RWPE2 (cell line): ENCODE measurements around the gene ZNF646.

Experiments used
- ATAC-seq: fragments of 200-7000 bp; cut with Tn5 transposase; 3 replicates; pipeline ENCODE4 v1.9.1; 2021; ENCODE audit warnings: low read depth
- DNase-seq: peaks from one replicate; pipeline ENCODE4 v3.0.0-alpha.2; 2020; ENCODE audit warnings: low spot score
- H3K27ac ChIP-seq: fragments of 450-650 bp; 2 replicates; pipeline ENCODE4 v1.5.1; 2017; ENCODE audit warnings: mild to moderate bottlenecking; ENCODE audit not compliant: poor library complexity, severe bottlenecking
- H3K27me3 ChIP-seq: fragments of 250-450 bp; sonication (Bioruptor Pico); 2 replicates; pipeline ENCODE4 v1.5.1; 2021; ENCODE audit warnings: mild to moderate bottlenecking, moderate library complexity; ENCODE audit not compliant: insufficient read depth, poor library complexity, severe bottlenecking
- H3K36me3 ChIP-seq: fragments of 250-450 bp; sonication (Bioruptor Pico); 2 replicates; pipeline ENCODE4 v1.5.1; 2020; ENCODE audit warnings: low read depth, mild to moderate bottlenecking, moderate library complexity
- H3K4me1 ChIP-seq: fragments of 250-450 bp; sonication (Bioruptor Pico); 2 replicates; pipeline ENCODE4 v1.5.1; 2021; ENCODE audit warnings: mild to moderate bottlenecking, moderate library complexity; ENCODE audit not compliant: insufficient read depth, poor library complexity, severe bottlenecking
- H3K4me3 ChIP-seq: fragments of 250-450 bp; sonication (Bioruptor Pico); 2 replicates; pipeline ENCODE4 v1.5.1; 2021; ENCODE audit warnings: mild to moderate bottlenecking, moderate library complexity; ENCODE audit not compliant: severe bottlenecking
- H3K9me3 ChIP-seq: fragments of 250-450 bp; sonication (Bioruptor Pico); 2 replicates; pipeline ENCODE4 v1.5.1; 2021; ENCODE audit warnings: mild to moderate bottlenecking, moderate library complexity; ENCODE audit not compliant: severe bottlenecking
- TF ChIP-seq, protein P1 (sequence below): fragments of 450-650 bp; IDR thresholded peaks from one replicate; pipeline ENCODE4 v1.5.1; 2017; ENCODE audit warnings: mild to moderate bottlenecking, moderate library complexity; ENCODE audit not compliant: poor library complexity, severe bottlenecking

Gene ZNF646

DNA sequence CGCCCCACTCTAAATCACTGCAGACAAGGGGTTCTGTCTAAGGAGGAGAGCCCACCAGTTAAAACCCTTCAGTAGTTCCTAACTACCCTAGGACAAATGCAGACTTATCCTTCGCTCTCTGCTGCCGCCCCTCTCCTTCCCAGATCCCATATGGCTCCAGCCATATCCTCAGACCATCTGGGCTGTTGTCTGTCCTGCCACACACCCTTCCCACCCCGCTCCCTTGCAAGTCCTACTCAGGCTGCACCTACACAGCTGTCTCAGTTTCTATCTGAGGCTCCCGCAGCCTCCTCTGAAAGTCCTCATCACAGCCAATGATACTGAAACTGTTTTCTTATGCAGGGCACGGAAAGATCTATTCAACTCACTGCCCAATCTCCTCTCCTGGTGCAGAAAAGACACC is 33.2 kb downstream of the ZNF646 start:
- peak overlapping the region; percentile 42 for H3K27ac ChIP-seq
- H3K4me3 ChIP-seq = no peak overlapping the region

DNA sequence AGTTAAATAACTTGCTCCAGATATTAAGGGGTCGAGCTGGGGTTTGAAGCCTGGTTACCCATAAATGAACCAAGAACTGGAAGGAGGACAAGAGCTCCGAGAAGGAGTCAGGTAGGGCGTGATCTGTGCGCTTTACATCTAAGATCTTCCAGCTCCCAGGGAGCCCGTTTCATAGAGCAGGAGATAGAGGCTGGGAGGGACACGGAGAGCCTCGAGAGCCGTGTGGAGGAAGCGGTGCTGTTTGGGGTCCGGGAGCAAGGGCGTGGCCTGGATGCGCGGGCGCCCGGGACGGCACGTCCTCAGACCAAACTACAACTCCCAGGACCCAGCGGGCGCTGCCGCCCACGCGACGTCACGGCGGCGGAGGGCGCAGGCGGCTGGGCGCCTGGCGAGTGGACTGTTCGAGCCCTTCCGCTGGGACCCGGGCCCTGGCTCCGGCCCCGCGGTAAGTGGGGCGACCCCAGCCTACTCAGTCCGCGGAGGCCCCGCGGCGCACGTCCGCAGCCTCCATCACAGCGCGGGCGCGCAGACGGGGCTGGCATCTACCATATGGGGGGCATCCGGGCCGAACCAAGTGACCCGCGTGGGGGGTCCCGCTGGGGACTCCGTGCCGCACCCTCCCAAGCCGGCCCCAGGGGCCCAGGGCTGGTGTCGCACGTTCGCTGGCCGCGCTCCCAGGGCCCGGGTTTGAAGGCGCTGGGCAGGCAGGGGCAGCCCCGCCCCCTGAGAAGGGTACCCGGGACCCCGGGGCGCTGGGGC is 34.0 kb downstream of the ZNF646 start, which contains the start of gene BCKDK:
Gene BCKDK (plus strand): TSS at position 352 of the 759 bp plus-strand sequence. CDS start 838 bp downstream, outside the sequence.
- peaks cover 38% of the 10 kb centered on the region for H3K36me3 ChIP-seq

More for the DNA sequence above, 33.2 kb downstream of the ZNF646 start:
- no peak for DNase-seq
- Histone ChIP-seq H3K36me3 (peaks cover 34% of the 10 kb centered on the region), H3K4me1 (no peaks in the 10 kb centered on the region), H3K27me3 (no peaks in the 10 kb centered on the region), H3K9me3 (no peaks in the 10 kb centered on the region)
- TF ChIP-seq, protein P1, sequence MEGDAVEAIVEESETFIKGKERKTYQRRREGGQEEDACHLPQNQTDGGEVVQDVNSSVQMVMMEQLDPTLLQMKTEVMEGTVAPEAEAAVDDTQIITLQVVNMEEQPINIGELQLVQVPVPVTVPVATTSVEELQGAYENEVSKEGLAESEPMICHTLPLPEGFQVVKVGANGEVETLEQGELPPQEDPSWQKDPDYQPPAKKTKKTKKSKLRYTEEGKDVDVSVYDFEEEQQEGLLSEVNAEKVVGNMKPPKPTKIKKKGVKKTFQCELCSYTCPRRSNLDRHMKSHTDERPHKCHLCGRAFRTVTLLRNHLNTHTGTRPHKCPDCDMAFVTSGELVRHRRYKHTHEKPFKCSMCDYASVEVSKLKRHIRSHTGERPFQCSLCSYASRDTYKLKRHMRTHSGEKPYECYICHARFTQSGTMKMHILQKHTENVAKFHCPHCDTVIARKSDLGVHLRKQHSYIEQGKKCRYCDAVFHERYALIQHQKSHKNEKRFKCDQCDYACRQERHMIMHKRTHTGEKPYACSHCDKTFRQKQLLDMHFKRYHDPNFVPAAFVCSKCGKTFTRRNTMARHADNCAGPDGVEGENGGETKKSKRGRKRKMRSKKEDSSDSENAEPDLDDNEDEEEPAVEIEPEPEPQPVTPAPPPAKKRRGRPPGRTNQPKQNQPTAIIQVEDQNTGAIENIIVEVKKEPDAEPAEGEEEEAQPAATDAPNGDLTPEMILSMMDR = no peak
- no peak for ATAC-seq

DNA sequence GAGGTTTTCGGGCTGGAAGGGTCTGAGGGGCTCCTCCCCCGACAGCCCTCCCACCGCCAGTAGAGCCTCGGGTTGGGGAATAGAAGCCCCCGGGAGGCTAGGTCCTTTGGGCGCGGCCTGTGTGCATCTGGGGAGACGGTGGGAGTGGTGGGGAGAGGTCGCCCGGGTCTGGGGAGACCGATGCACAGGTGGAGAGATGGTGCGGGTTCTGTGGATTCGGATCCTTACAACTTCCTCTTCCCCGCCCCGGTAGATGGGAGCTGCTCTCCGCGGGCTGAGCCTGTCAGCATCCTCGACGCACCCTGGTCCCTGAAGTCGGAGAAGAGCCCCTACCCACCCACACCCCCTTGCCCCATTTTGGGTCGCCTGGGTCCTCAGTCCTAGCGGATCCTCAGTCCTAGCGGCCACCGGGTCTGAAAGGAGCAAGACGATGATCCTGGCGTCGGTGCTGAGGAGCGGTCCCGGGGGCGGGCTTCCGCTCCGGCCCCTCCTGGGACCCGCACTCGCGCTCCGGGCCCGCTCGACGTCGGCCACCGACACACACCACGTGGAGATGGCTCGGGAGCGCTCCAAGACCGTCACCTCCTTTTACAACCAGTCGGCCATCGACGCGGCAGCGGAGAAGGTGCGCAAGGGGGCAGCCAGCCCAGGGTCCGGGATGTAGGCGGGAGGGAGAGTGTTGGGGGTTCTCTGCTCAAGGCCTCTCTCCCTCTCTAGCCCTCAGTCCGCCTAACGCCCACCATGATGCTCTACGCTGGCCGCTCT is 34.8 kb downstream of the ZNF646 start:
- H3K36me3 ChIP-seq = peaks cover 38% of the 10 kb centered on the region
- H3K4me1 ChIP-seq = no peaks in the 10 kb centered on the region
- H3K27me3 ChIP-seq = no peaks in the 10 kb centered on the region
- ATAC-seq (peak; percentile 11; the same call in 2 of the 3 replicates), DNase-seq (peak; percentile 61)
- H3K9me3 ChIP-seq = no peaks in the 10 kb centered on the region
- TF ChIP-seq, protein P1 = no peak
- peak overlapping the region; percentile 42 for H3K27ac ChIP-seq
- peak overlapping the region; percentile 82 for H3K4me3 ChIP-seq

More for the DNA sequence above, 34.0 kb downstream of the ZNF646 start, which contains the start of gene BCKDK:
- no peaks in the 10 kb centered on the region for H3K4me1 ChIP-seq
- H3K27me3 ChIP-seq = no peaks in the 10 kb centered on the region
- no peaks in the 10 kb centered on the region for H3K9me3 ChIP-seq
- H3K4me3 ChIP-seq = peak within 1 kb of the TSS; percentile 82
- TF ChIP-seq, protein P1 = no peak
- H3K27ac ChIP-seq = peak within 1 kb of the TSS; percentile 42
- peak; percentile 70 for DNase-seq
- ATAC-seq = peak; percentile 86

DNA sequence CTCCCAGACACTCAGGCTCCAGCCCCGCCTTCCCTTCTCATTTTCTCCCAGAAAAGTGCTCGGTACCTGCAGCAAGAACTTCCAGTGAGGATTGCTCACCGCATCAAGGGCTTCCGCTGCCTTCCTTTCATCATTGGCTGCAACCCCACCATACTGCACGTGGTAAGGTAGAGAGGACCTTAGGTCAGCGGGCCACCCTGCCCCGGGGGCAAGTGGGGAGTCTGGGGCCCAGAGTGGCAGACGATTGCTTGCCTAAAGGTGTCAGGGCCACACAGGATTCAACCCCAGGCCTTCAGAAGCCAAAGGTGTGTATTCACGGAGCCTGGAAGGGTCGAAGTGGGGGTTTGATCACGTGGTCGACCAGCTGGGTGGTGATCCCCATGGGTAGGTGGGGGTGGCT is 35.4 kb downstream of the ZNF646 start:
- no peak for DNase-seq
- Histone ChIP-seq H3K4me1 (no peaks in the 10 kb centered on the region), H3K4me3 (no peak overlapping the region), H3K27me3 (no peaks in the 10 kb centered on the region), H3K9me3 (no peaks in the 10 kb centered on the region), H3K36me3 (peaks cover 38% of the 10 kb centered on the region), H3K27ac (no peak overlapping the region)
- ATAC-seq = no peak
- TF ChIP-seq, protein P1 = no peak
